ENCODE results near the gene TINAGL1.

TINAGL1 gene

GRCh38 chr1:31556481-31557006, 19.8 kb upstream of the TINAGL1 start:
- TF ChIP-seq ZNF274 (IDR thresholded peaks at IDR 0.05; ENCODE audit: low read depth, low read length): no peak
- H3K4me3 ChIP-seq (ENCODE audit: low read length): no peak overlapping the region

GRCh38 chr1:31559715-31560114, 16.6 kb upstream of the TINAGL1 start:
- H3K4me3 ChIP-seq (ENCODE audit: low read length): no peak overlapping the region
- no peak for TF ChIP-seq ZNF274 (IDR thresholded peaks at IDR 0.05; ENCODE audit: low read depth, low read length)

GRCh38 chr1:31560394-31560793, 15.9 kb upstream of the TINAGL1 start:
- TF ChIP-seq ZNF274 (IDR thresholded peaks at IDR 0.05; ENCODE audit: low read depth, low read length): no peak
- H3K4me3 ChIP-seq (ENCODE audit: low read length): no peak overlapping the region

GRCh38 chr1:31562707-31563360, 13.5 kb upstream of the TINAGL1 start:
- no peak for TF ChIP-seq ZNF274 (IDR thresholded peaks at IDR 0.05; ENCODE audit: low read depth, low read length)
- H3K4me3 ChIP-seq (ENCODE audit: low read length): no peak overlapping the region

- H3K4me3 ChIP-seq (ENCODE audit: low read length): no peak overlapping the region
- TF ChIP-seq ZNF274 (IDR thresholded peaks at IDR 0.05; ENCODE audit: low read depth, low read length): no peak
These were observed 11.7 kb upstream of the TINAGL1 start for GRCh38 chr1:31564606-31564989.

- no peak for TF ChIP-seq ZNF274 (IDR thresholded peaks at IDR 0.05; ENCODE audit: low read depth, low read length)
- H3K4me3 ChIP-seq (ENCODE audit: low read length): no peak overlapping the region
These were observed 8.3 kb upstream of the TINAGL1 start for GRCh38 chr1:31567956-31568570.

- no peak for TF ChIP-seq ZNF274 (IDR thresholded peaks at IDR 0.05; ENCODE audit: low read depth, low read length)
- H3K4me3 ChIP-seq (ENCODE audit: low read length): no peak overlapping the region
These were observed 7.3 kb upstream of the TINAGL1 start for GRCh38 chr1:31568895-31569595.

GRCh38 chr1:31569596-31570173, 6.6 kb upstream of the TINAGL1 start:
- TF ChIP-seq ZNF274 (IDR thresholded peaks at IDR 0.05; ENCODE audit: low read depth, low read length): no peak
- no peak overlapping the region for H3K4me3 ChIP-seq (ENCODE audit: low read length)

GRCh38 chr1:31570228-31570627, 6.1 kb upstream of the TINAGL1 start:
- no peak for TF ChIP-seq ZNF274 (IDR thresholded peaks at IDR 0.05; ENCODE audit: low read depth, low read length)
- H3K4me3 ChIP-seq (ENCODE audit: low read length): no peak overlapping the region

- TF ChIP-seq ZNF274 (IDR thresholded peaks at IDR 0.05; ENCODE audit: low read depth, low read length): no peak
- H3K4me3 ChIP-seq (ENCODE audit: low read length): no peak overlapping the region
These were observed 5.4 kb upstream of the TINAGL1 start for GRCh38 chr1:31570906-31571305.

- TF ChIP-seq ZNF274 (IDR thresholded peaks at IDR 0.05; ENCODE audit: low read depth, low read length): no peak
- H3K4me3 ChIP-seq (ENCODE audit: low read length): no peak overlapping the region
These were observed 4.7 kb upstream of the TINAGL1 start for GRCh38 chr1:31571340-31572295.

GRCh38 chr1:31572323-31573104, 3.8 kb upstream of the TINAGL1 start:
- H3K4me3 ChIP-seq (ENCODE audit: low read length): no peak overlapping the region
- TF ChIP-seq ZNF274 (IDR thresholded peaks at IDR 0.05; ENCODE audit: low read depth, low read length): no peak

GRCh38 chr1:31573261-31573660, 3.1 kb upstream of the TINAGL1 start:
- no peak for TF ChIP-seq ZNF274 (IDR thresholded peaks at IDR 0.05; ENCODE audit: low read depth, low read length)
- H3K4me3 ChIP-seq (ENCODE audit: low read length): no peak overlapping the region

All from GM08714 (cell line).